ENCODE results near the gene DALRD3.
"Not testable (repeated sequence)": the region's sequence is repeated elsewhere in the genome, so short reads cannot be mapped to it uniquely, and the experiment has no call there.

The DALRD3 gene

GRCh38 chr3:49021813-49022687, 3.7 kb upstream of the DALRD3 start, which contains the start of gene NDUFAF3:
TSS of gene NDUFAF3 (plus strand) at chr3:49022121. CDS start at chr3:49022145, 24 bp downstream.
- DNase-seq (ENCODE audit: low spot score): peak; percentile 96

GRCh38 chr3:49021213-49021812, 2.9 kb upstream of the DALRD3 start:
- peak; percentile 96 for DNase-seq (ENCODE audit: low spot score)

GRCh38 chr3:49020330-49021212, 2.2 kb upstream of the DALRD3 start:
- no peak for DNase-seq (ENCODE audit: low spot score)

GRCh38 chr3:49019941-49020329, 1.6 kb upstream of the DALRD3 start:
- no peak for DNase-seq (ENCODE audit: low spot score)

- no peak for DNase-seq (ENCODE audit: low spot score)
These were observed 277 bp upstream of the DALRD3 start for GRCh38 chr3:49018707-49019006.

DNA sequence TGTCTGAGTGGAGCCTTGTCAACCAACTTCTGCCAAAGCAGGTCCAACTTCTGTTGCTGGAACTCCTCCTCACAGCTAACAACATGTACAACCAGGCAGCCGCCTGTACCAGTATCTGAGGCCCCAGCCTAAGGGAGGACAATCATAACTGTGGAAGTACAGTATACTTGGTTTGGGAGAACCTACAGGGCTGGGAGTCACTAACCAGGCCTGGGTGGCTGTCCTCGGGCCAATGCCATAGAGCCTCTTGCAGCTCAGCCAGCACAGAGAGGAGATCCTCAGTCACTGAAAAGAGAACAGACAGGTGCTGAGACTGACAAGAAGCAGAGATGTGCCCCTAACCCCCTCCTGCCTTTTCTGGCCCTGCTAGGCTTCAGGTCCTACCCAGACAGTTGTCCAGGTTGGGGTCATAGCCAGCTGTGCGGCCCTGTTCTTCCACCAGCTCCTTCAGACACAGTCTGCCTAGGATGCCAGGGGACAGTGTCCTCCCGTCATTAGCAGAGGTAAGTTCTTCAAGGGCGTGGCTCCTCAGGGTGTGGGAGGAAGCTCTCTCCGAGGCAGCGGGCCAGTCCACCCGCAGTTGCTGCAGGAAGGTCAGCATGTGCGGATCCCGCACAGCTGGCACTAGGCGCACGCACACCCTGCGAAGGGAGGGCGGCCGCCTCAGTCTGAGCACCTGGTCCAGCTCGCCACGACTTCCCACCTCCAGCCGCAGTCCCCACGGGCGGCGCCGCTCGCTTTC, 980 bp downstream of the DALRD3 start:
- no peak for DNase-seq (ENCODE audit: low spot score)

GRCh38 chr3:49016414-49017228, 1.8 kb downstream of the DALRD3 start:
- no peak for DNase-seq (ENCODE audit: low spot score)

DNA sequence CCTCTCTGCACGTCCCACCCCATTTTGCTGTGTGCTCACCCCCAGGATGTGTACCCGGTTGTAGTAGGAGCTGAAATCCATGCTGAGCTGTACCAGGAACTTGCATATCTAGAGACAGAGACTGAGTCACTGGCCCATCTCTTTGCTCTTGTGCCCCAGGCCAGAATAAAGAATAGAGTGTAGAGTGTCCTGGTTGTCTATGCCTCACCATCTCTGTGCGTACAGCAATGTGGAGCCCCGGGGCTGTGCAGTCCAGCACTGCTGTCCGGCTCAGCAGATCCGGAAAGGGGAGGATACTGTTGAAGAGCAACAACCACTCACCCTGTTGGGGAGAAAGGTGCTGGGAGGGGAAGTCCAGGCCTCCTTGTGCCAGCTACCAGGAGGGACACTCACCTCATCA, 2.6 kb downstream of the DALRD3 start:
- DNase-seq (ENCODE audit: low spot score): no peak

GRCh38 chr3:49015072-49015471, 3.3 kb downstream of the DALRD3 start:
- no peak for DNase-seq (ENCODE audit: low spot score)

- peak; percentile 77 for DNase-seq (ENCODE audit: low spot score)
These were observed 4.4 kb downstream of the DALRD3 start for GRCh38 chr3:49013738-49014660.

DNA sequence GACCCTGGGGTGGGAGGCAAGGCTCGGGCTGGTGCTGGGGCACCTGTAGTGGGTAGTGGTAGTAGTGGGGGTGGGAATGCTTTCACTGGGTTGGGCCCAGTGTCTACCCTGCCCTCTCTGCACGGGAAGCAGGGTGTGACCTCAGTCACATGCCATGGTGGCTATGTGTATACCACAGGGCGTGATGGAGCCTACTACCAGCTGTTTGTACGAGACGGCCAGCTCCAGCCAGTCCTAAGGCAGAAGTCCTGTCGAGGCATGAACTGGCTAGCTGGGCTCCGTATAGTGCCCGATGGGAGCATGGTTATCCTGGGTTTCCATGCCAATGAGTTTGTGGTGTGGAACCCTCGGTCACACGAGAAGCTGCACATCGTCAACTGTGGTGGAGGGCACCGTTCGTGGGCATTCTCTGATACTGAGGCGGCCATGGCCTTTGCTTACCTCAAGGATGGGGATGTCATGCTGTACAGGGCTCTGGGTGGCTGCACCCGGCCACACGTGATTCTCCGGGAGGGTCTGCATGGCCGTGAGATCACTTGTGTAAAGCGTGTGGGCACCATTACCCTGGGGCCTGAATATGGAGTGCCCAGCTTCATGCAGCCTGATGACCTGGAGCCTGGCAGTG, 5.2 kb downstream of the DALRD3 start:
- DNase-seq (ENCODE audit: low spot score): no peak

- DNase-seq (ENCODE audit: low spot score): no peak
These were observed 5.9 kb downstream of the DALRD3 start for GRCh38 chr3:49012441-49013017.

GRCh38 chr3:49009396-49009795, 9.0 kb downstream of the DALRD3 start:
- DNase-seq (ENCODE audit: low spot score): no peak

DNA sequence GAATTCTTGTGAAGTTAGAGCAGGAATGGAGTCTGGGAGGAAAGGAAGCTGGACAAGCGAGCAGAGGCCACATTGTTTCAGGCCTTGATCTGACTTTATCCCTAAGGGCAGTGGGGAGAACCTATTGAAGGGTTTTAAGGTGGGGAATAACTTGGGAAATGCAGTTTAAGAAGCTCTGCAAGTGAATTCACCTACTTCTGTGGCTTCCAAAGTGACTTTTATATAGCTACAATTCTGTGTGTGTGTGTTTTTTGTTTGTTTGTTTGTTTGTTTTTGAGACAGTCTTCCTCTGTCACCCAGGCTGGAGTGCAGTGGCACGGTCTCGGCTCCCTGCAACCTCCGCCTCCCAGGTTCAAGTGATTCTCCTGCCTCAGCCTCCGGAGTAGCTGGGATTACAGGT, 9.8 kb downstream of the DALRD3 start:
- DNase-seq (ENCODE audit: low spot score): not testable (repeated sequence)

DNA sequence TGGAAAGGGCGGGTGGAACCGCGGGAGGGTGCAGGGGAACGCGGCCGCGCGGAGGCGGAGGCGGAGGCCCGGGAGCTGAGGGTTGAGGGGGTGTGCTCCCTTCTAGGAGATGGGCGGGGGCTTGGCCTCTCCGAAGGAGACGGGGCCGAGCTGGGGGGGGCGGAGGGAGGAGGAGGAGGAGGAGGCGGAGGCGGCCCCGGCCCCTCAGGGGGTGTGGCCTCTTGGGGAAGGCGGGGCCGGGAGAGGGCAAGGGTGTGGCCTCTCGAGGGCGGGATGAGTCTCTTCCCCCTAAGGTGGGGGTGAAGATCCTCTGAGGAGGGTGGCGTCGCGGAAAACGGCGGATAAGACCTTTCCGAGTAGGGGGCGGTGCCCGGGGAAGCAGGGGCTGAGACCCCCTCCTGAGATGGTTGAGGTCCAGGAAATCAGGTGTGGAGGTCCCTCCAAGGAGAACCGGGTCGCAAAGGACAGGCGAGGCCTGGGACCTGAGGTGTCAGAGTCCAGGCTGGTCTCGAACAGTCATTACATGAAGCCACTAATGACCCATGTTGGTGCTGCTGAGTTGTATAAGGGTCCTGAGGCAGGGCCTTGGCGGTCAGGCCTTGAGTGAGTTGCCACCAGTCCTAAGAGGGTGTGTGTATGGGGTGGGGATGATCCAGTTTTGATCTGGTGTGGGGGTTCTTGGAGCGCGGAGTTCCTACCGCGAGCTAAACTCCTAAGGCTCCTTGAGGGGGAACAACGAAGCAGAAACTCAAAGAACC, 10.4 kb downstream of the DALRD3 start:
- peak; percentile 76 for DNase-seq (ENCODE audit: low spot score)

DNA sequence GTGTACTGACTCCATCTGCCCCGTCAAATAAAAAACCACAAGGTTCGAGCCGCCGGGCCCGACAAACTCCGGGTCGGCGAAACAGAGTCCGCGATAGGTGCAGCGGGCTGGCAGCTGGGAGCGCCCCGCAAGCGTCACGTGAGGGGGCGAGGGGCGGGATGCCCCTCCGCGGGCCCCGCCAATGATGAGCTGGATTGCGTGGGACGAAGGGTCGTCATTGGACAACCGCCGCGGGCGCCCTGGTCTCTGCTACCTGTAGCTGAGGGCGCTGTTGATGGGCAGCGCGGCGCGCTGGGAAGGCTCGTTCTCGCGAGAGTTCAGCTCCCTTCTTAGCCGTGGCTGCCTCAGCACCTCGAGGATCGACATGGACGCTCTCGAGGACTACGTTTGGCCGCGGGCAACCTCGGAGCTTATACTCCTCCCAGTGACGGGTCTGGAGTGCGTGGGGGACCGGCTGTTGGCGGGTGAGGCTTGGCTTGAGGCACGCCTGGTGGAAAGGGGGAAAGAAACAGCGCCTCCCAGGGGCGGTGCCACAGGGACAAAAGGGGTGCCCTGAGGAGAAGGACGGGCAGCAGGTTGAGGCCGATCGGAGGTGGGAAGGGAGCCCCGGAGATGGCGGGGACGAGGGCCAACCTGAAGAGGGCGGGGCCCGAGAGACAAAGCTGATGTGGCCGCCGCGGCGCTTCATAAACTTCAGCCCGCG, 11.2 kb downstream of the DALRD3 start, which contains the start of gene WDR6:
TSS of gene WDR6 (plus strand) at position 324 of the 703 bp plus-strand sequence. CDS start at position 365, 41 bp downstream.
- peak; percentile 99 for DNase-seq (ENCODE audit: low spot score)

DNA sequence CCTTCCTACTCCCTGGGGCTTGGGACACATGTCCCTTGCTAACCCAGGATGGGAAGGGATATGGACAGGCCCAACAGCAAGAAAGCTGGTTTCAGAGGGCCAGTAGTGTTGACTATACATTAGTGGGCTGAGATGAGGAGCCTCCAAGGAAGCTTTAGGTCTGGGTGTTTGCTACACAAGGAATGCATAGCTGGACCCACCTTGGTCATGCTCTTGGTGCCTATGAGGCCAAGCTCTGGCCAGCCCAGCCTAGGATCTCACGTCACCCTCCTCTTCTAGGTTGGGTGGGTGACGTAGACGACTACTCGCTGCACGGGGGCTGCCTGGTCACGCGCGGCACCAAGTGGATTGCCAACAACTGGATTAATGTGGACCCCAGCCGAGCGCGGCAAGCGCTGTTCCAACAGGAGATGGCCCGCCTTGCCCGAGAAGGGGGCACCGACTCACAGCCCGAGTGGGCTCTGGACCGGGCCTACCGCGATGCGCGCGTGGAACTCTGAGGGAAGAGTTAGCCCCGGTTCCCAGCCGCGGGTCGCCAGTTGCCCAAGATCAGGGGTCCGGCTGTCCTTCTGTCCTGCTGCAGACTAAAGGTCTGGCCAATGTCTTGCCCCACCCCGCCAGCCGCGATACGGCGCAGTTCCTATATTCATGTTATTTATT, 11.8 kb downstream of the DALRD3 start:
- DNase-seq (ENCODE audit: low spot score): no peak
